HG02610 (cell line): Measurements from ENCODE around the gene ATP10B.

Source experiments
- ATAC-seq: cut with Tn5 transposase; IDR thresholded peaks from one replicate; pipeline ENCODE4 v1.9.1; 2021; ENCODE audit warnings: mild to moderate bottlenecking, moderate library complexity; ENCODE audit not compliant: unreplicated experiment

The ATP10B gene

GRCh38 chr5:160556846-160557245 lies 295.2 kb downstream of the ATP10B start:
- ATAC-seq: no peak

- ATAC-seq: no peak
Measured at GRCh38 chr5:160555971-160556631, 295.9 kb downstream of the ATP10B start.

- no peak for ATAC-seq
Measured at GRCh38 chr5:160555581-160555970, 296.4 kb downstream of the ATP10B start.

GRCh38 chr5:160550075-160550474 lies 301.9 kb downstream of the ATP10B start:
- no peak for ATAC-seq

- no peak for ATAC-seq
Measured at GRCh38 chr5:160548949-160549645, 302.9 kb downstream of the ATP10B start.

GRCh38 chr5:160547872-160548271 lies 304.1 kb downstream of the ATP10B start:
- ATAC-seq: no peak

GRCh38 chr5:160547061-160547460 lies 304.9 kb downstream of the ATP10B start:
- no peak for ATAC-seq

- ATAC-seq: peak; percentile 72
Measured at GRCh38 chr5:160545832-160546231, 306.2 kb downstream of the ATP10B start.

- ATAC-seq: no peak
Measured at GRCh38 chr5:160543395-160543794, 308.6 kb downstream of the ATP10B start.

- no peak for ATAC-seq
Measured at GRCh38 chr5:160542840-160543239, 309.2 kb downstream of the ATP10B start.

- no peak for ATAC-seq
Measured at GRCh38 chr5:160542281-160542680, 309.7 kb downstream of the ATP10B start.

- peak; percentile 70 for ATAC-seq
Measured at GRCh38 chr5:160539431-160539830, 312.6 kb downstream of the ATP10B start.

GRCh38 chr5:160537940-160538339 lies 314.1 kb downstream of the ATP10B start:
- ATAC-seq: peak; percentile 45

GRCh38 chr5:160537116-160537515 lies 314.9 kb downstream of the ATP10B start:
- ATAC-seq: no peak

- no peak for ATAC-seq
Measured at GRCh38 chr5:160534914-160535313, 317.1 kb downstream of the ATP10B start.

- ATAC-seq: no peak
Measured at GRCh38 chr5:160534125-160534524, 317.9 kb downstream of the ATP10B start.

- no peak for ATAC-seq
Measured at GRCh38 chr5:160525471-160526261, 326.3 kb downstream of the ATP10B start.

- ATAC-seq: no peak
Measured at GRCh38 chr5:160524827-160525226, 327.2 kb downstream of the ATP10B start.

GRCh38 chr5:160523502-160524163 lies 328.4 kb downstream of the ATP10B start:
- no peak for ATAC-seq

- no peak for ATAC-seq
Measured at GRCh38 chr5:160521392-160521663, 330.7 kb downstream of the ATP10B start.

- ATAC-seq: no peak
Measured at GRCh38 chr5:160520609-160521391, 331.2 kb downstream of the ATP10B start.
